ENCODE measurements around the gene A1BG. TPM values are rescaled to one million over a fixed set of nuclear protein-coding genes. Genes with fewer than 3 reads are reported as not detected.

A1BG gene
- 9.0 to 15.1 TPM (median 12.4 TPM) in 5 replicates for total RNA-seq (2022; extraction: Qiagen RNA extraction)

GRCh38 chr19:58352760-58353671 is at the start of gene A1BG:
TSS of gene A1BG (minus strand) at chr19:58353492. CDS start at chr19:58353437, 55 bp downstream.

GRCh38 chr19:58395220-58395978 is 42.1 kb upstream of the A1BG start, which contains the start of gene RNF225:
TSS of gene RNF225 (plus strand) at chr19:58395656. CDS start at chr19:58396090, 434 bp downstream.

GRCh38 chr19:58386576-58387337 is 33.5 kb upstream of the A1BG start, which contains the start of gene RPS5:
TSS of gene RPS5 (plus strand) at chr19:58387269. CDS start at chr19:58388138, 869 bp downstream.

GRCh38 chr19:58380662-58381459 is 27.6 kb upstream of the A1BG start, which contains the start of gene ZNF837:
TSS of gene ZNF837 (minus strand) at chr19:58381030. CDS start at chr19:58369332, 11,698 bp downstream.

GRCh38 chr19:58362272-58362994 is 9.1 kb upstream of the A1BG start, which contains the start of gene ZNF497:
TSS of gene ZNF497 (minus strand) at chr19:58362751. CDS start at chr19:58357635, 5,116 bp downstream.

GRCh38 chr19:58326914-58327726 is 26.2 kb downstream of the A1BG start, which contains the start of gene ZSCAN22:
TSS of gene ZSCAN22 (plus strand) at chr19:58326994. CDS start at chr19:58334803, 7,809 bp downstream.

GRCh38 chr19:58305065-58305931 is 48.0 kb downstream of the A1BG start, which contains the start of gene ERVK3-1:
TSS of gene ERVK3-1 (plus strand) at chr19:58305377. CDS start at chr19:58312169, 6,792 bp downstream.

Other genes with a start within 250 kb of the A1BG start
- gene ZNF329, start 202.7 kb downstream of the A1BG start, total RNA-seq (2022; extraction: Qiagen RNA extraction): 2.6 to 3.8 TPM (median 3.0 TPM) in 5 replicates
- gene ZNF274, start 170.4 kb downstream of the A1BG start, total RNA-seq (2022; extraction: Qiagen RNA extraction): 13.0 to 14.8 TPM (median 14.1 TPM) in 5 replicates
- 15.5 to 22.6 TPM (median 17.0 TPM) in 5 replicates for gene ZNF544, start 124.6 kb downstream of the A1BG start, total RNA-seq (2022; extraction: Qiagen RNA extraction)
- gene ZNF8, start 74.5 kb downstream of the A1BG start, total RNA-seq (2022; extraction: Qiagen RNA extraction): 0.96 to 1.5 TPM (median 0.97 TPM) in 5 replicates
- gene ERVK3-1, start 48.1 kb downstream of the A1BG start, total RNA-seq (2022; extraction: Qiagen RNA extraction): 88.9 to 110 TPM (median 94.2 TPM) in 5 replicates
- 2.4 to 2.7 TPM (median 2.6 TPM) in 5 replicates for gene ZSCAN22, start 26.5 kb downstream of the A1BG start, total RNA-seq (2022; extraction: Qiagen RNA extraction)
- gene ZNF497, start 9.3 kb upstream of the A1BG start, total RNA-seq (2022; extraction: Qiagen RNA extraction): 0.98 to 1.7 TPM (median 1.5 TPM) in 5 replicates
- gene ZNF837, start 27.5 kb upstream of the A1BG start, total RNA-seq (2022; extraction: Qiagen RNA extraction): 0.92 to 1.6 TPM (median 1.4 TPM) in 5 replicates
- gene RPS5, start 33.8 kb upstream of the A1BG start, total RNA-seq (2022; extraction: Qiagen RNA extraction): 2,147 to 2,676 TPM (median 2,583 TPM) in 5 replicates
- 0.08 to 0.25 TPM (median 0.17 TPM) in 4 of 5 replicates, not detected in the other for gene RNF225, start 42.2 kb upstream of the A1BG start, total RNA-seq (2022; extraction: Qiagen RNA extraction)
- 17.4 to 20.0 TPM (median 19.2 TPM) in 5 replicates for gene ZNF584, start 55.2 kb upstream of the A1BG start, total RNA-seq (2022; extraction: Qiagen RNA extraction)
- 0.08 to 0.10 TPM (median 0.09 TPM) in 5 replicates for gene ZNF132, start 86.7 kb upstream of the A1BG start, total RNA-seq (2022; extraction: Qiagen RNA extraction)
- gene ZNF324B, start 98.1 kb upstream of the A1BG start, total RNA-seq (2022; extraction: Qiagen RNA extraction): 5.8 to 7.5 TPM (median 7.3 TPM) in 5 replicates
- gene ZNF324, start 113.6 kb upstream of the A1BG start, total RNA-seq (2022; extraction: Qiagen RNA extraction): 7.8 to 11.4 TPM (median 9.2 TPM) in 5 replicates
- 11.4 to 14.5 TPM (median 14.0 TPM) in 5 replicates for gene ZNF446, start 122.9 kb upstream of the A1BG start, total RNA-seq (2022; extraction: Qiagen RNA extraction)
- 24.8 to 33.9 TPM (median 31.6 TPM) in 5 replicates for gene SLC27A5, start 158.5 kb upstream of the A1BG start, total RNA-seq (2022; extraction: Qiagen RNA extraction)
- gene ZBTB45, start 166.3 kb upstream of the A1BG start, total RNA-seq (2022; extraction: Qiagen RNA extraction): 13.1 to 20.3 TPM (median 18.7 TPM) in 5 replicates
- 665 to 788 TPM (median 684 TPM) in 5 replicates for gene TRIM28, start 190.6 kb upstream of the A1BG start, total RNA-seq (2022; extraction: Qiagen RNA extraction)
- 194 to 206 TPM (median 196 TPM) in 5 replicates for gene CHMP2A, start 201.6 kb upstream of the A1BG start, total RNA-seq (2022; extraction: Qiagen RNA extraction)
- 130 to 147 TPM (median 141 TPM) in 5 replicates for gene UBE2M, start 205.1 kb upstream of the A1BG start, total RNA-seq (2022; extraction: Qiagen RNA extraction)
- gene MZF1, start 219.8 kb upstream of the A1BG start, total RNA-seq (2022; extraction: Qiagen RNA extraction): 9.9 to 18.7 TPM (median 16.8 TPM) in 5 replicates